HG03066 (cell line): ENCODE results near the gene METTL25B.
"Not testable (repeated sequence)": the region's sequence is repeated elsewhere in the genome, so short reads cannot be mapped to it uniquely, and the experiment has no call there.

Source experiments
- ATAC-seq: cut with Tn5 transposase; IDR thresholded peaks from one replicate; pipeline ENCODE4 v1.9.1; 2021; ENCODE audit warnings: low read depth; ENCODE audit not compliant: unreplicated experiment

METTL25B gene

DNA sequence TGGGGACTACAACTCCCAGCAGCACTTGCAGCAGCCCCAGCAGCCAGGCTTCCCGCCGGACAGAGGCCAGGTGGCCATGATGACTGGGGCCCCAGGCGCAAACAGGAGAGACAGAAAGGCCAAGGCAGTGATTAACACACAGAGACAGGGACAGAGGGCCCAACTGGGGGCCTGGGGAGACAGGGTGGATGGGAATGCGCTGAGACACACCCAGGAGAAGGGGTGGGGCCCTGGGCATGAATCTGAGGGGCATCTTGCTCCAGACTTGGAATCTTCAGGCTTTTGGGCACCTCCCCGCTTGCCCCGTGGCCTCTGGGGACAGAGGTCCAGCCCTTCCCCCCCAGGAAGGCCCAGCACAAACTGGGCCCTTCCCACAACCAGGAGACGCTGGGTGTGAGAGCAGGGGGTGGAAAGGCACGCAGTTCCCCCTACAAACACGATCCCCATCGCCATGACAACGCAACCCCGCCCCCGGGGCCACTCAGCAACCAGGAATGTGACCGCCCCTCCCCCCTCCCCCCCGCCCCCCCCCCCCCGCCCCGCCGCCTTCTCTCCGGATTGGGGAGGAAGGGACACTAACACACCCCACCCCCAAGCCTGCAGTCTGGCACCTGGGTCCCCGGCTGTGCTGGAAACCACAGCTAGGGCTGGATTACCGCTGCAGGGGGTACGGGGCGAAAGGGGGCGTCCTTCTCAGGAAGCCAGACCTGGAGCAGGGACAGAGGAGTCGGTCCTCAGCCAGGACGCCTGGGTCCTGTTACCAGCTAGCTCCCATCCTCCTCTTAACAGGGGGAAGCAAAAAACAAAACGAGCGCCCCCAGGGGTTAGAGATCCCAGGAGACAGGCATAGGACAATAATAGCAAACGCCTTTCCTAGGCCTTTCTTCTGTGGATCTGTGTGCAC is 18.7 kb downstream of the METTL25B start:
- no peak for ATAC-seq

DNA sequence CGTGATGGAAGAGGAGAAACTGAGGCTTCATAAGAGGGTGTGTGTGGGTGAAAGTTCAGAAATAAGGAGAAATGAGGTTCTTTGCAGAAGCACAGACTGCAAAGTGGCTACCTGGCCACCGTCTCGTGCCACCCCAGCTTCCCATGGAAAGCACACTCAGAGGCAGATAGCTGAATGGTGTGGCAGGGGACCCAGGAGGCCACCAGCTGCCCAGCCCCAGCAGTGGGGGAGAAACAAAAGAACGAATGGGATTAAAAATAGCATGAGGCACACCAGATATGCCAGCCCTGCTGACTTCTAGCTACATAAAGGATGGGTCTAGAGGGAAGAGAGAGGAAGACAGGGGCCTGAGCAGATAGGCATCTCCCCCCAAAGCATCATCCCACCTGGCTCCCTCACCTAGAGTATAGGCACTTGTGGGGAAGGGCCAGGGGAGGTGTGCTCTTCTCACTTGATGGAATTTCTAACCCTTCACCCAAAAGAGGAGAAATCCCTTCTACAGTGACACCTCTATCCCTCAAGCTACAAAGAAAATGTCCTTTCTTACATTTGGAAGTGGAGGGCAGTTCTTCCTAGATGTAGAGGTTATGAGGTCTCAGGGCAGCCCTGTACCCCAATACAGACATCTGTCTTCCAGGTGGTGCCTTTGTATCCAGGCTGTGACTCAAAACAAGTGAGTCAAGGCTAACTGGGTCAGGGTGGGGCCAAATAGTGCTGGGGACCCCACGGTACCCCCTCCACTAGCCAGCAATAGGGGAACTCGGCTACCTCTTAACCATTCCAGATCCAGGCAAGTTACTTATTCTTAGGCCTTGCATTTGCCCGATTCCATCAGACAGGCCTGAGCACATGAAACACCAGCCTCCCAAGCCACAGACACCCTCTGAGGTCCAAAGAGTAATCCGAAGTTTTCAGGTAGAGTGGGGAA is 19.7 kb downstream of the METTL25B start:
- no peak for ATAC-seq

DNA sequence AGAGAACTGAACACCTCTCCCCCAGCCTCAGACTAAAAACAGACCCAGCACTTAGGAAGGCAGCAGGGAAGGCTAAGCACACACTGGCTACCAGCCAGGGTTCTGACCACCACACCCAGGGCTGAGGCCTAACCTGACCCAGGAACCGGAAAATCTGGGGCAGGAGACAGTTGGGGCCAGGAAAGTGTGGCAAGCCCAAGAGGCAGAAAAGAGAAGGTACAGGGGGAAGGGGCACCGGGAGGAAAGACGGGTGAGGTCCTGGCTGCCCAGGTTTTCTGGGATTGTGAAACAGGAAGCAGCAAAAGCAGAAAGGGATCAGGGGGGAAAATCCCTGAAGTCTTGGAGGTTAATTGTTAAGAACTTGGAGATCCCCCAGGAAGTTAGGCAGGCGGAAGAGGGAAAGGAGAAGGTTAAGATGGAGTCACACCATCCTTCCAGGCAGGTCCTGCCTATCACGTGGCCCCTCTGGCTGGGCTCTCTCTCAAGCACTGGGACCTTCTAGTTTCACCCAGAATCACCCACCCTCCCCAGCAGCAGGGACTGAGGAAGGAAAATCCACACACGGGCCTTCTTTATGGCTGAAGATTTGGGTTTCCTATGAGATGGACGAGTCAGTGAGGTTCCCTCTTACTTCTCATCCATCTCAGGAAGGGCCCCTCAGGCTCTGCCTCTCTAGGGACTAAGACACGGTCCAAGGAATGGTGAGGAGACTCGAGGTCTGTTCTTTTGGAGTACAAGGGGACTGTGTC is 20.6 kb downstream of the METTL25B start:
- ATAC-seq = no peak

DNA sequence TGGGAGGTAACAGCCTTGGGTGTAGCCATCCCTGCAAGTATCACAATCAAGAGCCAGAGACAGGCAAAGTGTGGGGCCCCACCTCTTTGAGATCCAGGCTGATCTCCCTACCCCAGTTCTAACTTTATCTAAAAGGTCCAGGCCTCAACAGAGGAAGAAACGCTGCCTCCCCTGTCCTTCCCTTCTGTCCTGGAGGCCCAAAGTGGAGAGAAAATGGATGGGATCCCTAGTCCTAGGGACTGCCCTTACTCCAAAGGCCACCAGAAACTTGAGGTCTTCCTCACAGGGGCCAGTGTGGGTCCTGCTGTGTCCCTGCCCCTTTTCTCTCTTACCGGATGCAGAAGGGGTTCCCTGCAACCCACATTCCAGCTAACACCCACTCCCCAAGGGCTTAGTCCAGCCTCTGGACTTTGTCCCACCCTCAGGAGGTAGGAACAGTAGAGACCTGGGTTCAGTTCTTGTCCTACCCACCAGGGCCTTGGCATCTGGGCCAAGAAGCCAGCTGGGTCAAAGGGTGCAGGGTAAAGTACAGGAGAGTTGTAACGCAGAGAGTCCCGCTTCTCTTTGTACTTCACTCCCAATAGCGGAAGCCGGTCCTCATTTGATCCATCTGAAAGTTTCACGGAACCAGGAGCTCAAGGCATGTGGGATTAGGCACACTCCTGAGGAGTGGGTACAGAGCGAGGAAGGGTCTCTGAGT is 21.3 kb downstream of the METTL25B start:
- ATAC-seq = no peak

DNA sequence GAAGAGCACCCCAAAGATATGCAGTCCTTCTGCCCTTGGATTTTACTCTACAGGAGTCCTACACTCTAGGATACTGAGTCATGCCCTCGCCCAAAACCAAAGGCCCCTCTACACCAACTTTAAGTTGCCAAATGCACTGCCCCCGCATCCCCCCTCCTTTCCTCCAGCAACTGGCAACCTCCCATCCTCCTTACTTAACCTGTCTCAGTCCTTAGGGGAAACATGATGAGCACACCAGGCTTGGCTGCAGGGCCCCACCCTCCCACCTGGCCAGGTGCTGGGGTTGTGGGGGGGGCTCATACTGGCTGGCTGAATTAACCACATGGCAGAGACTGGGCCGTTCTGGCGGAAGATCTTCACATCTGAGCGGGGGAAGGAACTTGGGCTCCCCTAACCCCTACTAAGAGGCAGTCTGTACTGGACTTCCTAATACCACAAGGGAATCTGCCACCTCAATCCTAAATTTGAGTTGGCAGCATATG is 22.0 kb downstream of the METTL25B start:
- no peak for ATAC-seq

DNA sequence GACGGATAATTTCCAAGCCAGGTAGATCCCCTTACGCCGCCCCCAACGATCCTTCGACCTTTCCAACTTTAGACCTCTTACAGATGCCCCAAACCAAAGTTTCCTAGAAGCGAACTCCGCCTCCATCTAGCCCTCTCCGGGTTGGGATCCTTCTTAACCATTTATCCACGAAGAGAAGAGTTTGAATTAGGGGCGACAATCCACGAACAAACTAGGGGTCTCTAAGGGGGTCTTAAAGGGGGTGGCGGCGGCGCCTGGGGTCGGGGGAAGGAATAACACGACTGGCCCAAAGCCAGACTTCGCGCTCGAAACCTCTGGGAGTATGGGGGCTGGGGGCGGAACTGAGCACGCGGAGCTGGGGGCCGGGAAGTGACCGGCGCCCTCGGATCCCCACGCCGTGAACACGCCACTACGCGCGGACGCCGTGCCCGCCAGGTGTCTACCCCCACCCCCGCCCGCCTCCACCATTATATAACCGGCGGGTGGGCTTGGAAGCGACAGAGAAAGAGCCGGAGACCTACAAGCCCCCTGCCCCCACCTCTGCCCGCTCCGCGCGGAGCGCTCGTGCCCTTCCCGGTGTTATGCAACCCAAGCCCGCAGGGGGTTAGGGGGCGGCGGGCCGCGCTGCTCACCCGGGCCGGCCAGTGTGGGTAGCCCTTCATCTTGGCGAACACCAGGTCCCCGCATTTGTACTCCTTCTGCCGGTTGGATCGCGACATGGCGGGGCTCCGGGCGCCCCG is 22.6 kb downstream of the METTL25B start:
- no peak for ATAC-seq

DNA sequence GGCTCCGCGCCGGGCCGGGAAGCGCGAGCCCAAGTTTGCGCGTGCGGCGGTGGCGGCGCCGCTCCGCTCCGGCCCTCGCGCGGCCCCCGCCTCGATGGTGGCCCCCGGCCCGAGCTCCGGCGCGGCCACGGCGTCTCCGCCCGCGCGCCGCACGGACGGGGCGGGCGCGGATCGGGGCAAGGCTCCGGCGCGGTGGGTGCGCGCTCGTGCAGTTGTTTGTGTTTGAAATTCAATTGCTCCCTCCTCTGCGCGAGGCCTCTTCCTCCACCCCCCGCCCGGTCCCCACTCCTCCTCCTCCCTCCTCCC is 23.1 kb downstream of the METTL25B start, which contains the start of gene HDGF:
Gene HDGF, minus strand, starts transcription at position 225 of the 306 bp plus-strand sequence. CDS start 246 bp downstream, outside the sequence.
- no peak for ATAC-seq

DNA sequence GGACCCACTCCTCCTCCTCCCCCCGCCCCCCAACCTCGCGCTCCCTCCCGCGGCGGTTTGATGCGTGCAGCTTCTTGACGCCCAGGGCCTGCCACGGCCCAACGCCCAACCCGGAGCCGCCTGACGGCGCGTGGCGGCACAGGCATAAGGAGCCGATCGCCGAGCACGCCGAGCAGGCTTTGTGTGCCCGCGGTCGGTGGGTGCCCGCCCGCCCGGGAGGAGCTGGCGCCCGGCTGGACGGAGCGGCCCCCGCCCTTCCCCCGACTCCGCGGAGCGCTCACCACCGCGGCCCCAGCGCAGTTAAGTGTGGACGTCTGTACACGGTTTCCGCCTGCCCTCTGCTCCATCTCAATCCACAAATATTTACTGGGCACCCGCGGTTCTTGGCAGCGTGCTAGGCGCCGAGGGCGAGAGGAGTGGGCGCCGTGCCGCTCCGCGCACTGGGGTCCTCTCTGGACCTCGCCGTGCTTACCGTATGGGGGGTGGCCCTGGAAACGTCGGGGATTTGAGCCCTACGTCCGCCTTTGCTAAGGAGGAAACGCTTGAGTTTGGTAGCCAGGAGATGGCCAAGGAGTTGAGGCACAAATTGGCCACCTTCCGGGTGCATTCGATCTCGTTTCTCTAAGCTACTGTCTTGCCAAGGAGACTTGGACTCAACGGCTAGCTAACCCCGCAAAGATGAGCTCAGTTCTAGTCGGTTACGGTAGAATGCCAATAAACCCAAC is 23.6 kb downstream of the METTL25B start:
- peak; percentile 60 for ATAC-seq

DNA sequence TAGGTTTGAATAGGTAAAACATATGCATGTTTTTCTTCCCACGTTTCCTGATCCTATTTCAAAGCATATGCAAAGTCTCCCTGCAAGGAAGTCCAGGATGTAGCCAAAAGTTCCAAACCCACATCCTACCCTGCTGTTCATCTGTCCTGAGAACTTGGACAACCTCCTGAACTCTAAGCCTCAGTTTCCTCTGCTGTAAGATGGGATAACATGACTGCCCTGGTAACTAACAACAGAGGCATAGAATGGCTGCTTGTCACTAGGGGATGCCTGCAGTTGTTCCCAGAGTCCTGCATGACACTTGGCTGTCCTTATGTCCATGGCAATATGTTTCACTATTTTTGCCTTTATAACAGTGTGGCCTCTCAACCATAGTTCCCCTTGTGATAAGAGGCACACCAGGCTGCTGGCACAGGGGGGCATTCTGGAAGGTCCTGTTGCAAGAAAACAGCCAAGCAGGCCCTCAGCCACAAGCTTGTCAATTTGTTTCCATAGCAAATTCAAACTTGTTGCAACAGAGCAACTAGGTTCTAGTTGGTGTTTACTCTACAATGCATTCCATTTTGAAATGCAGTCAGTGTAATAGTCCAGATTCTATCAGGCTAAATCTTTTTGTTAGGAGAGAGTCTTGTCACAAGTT is 24.7 kb downstream of the METTL25B start:
- no peak for ATAC-seq

DNA sequence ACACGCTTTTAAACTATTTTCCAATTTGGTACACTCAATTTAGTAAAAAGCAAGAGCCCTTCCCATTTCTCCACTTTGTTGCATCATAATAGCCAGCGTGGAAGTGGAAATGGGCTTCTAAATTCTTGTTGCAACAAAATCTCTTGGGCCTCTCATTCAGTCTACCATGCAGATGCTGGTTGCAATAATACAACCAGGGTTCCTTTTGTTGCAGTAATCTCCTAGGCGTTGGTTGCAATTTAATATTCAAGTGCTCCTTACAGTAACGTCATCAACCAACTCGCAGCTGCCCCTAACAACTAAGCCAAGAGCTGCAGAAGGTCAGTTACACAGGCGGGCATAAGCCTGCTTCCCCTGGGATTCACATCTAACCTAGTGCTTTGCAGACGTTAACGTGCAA is 25.9 kb downstream of the METTL25B start:
- ATAC-seq = no peak

DNA sequence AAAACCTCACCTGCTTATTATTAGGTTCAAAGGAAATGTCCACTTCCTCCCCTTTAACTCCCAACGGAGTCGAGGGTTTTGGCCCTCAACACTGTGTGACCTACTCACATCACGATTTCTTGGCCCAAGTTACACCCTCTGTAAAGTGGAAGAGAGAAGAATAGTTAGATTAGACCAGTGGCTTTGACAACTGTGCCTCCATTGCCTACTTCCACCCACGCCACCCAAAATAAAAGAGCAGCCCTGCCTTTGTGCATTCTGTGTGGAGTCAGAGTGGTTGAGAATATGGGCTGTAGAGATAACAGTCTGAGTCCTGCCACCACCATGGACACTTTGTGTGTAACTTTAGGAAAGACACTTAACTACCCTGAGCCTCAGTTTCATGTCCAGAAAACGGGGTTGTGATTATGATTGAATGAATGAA is 27.3 kb downstream of the METTL25B start:
- no peak for ATAC-seq

DNA sequence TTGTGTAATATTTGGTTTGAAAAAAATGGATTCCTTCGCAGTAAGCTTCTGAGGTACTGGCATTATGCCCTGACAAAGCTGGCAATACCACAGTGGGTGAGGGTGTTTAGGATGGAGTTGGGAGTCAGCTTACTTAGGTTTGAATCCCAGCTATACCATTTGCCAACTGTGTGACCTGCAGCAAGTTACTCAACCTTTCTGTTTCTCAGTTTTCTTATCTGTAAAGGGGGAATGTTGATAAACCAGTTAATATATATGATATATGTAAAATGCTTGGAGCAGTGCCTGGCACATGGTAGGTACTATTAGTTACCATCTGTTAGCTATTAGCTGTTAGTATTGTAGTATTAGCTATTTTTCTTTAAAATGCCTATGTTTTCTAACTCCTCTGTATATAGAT is 28.1 kb downstream of the METTL25B start:
- no peak for ATAC-seq

DNA sequence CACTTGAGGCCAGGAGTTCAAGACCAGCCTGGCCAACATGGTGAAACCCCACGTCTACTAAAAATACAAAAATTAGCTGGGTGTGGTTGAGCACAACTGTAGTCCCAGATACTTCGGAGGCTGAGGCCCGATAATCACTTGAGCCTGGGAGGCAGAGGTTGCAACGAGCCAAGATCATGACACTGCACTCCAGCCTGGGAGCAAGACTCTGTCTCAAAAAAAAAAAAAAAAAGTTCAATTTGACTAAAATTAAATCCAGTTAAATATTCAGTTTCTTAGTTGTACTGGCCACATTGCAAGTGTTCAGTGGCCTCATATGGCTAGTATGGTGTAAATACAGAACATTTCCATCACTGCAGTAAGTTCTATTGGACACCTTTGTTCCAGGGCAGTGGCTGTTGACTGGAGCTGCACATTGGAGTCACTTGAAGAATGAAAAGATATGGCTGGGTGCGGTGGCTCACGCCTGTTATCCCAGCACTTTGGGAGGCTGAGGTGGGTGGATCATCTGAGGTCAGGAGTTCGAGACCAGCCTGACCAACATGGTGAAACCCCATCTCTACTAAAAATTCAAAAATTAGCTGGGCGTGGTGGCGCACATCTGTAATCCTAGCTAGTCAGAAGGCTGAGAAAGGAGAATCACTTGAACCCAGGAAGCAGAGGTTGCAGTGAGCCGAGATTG is 29.4 kb downstream of the METTL25B start:
- not testable (repeated sequence) for ATAC-seq

DNA sequence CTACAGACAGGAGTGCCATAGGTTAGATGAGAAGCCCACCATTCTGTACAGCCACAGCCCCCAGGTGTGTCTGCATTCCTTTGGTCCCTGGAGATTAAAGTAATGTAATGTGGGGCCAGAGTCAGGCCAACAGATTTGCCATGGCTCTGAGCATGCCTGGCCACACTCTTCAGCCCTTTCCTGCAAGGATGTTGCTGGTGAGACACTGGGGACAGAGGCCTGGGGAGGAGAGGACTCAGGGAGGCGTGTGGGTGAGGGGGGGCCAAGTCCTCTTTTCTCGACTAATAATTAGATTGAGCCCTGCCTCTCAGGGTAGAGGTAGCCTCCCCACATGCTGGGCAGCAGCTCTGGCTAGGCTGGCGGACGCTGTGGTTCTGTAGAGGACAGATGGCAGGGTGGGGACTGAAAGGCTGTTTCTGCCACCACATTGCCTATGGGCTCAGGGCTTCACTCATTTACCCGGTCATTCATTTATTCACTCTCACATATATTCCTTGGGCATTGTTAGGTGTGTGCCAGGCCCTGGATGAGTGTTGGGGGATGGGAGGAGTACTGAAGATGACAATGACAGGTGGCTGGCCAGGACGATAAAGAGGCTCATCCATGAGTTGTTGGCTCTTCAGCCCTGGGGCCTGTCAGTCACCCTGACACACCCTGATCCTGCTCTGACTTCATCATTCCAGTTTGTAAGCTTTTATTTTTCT is 32.0 kb downstream of the METTL25B start:
- no peak for ATAC-seq

DNA sequence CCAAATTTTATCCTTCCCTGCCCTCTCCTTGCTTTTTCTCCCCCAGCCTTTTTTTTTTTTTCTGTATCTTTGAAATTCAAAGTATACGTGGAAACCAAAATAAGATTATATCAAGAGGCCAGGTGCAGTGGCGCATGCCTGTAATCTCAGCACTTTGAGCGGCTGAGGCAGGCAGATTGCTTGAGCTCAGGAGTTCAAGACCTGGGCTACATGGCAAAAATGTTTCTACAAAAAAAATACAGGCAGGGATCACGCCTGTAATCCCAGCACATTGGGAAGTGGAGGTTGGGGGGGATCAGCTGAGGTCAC is 32.5 kb downstream of the METTL25B start:
- ATAC-seq = no peak

DNA sequence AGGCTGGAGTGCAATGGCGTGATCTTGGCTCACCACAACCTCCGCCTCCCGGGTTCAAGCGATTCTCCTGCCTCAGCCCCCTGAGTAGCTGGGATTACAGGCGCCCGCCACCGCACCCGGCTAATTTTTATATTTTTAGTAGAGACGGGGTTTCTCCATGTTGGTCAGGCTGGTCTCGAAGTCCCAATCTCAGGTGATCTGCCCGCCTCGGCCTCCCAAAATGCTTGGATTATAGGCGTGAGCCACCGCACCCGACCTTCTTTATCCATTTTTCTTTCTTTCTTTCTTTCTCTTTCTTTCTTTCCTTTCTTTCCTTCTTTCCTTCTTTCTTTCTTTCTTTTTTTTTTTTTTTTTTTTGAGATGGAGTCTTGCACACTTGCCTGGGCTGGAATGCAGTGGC is 36.9 kb downstream of the METTL25B start:
- not testable (repeated sequence) for ATAC-seq

DNA sequence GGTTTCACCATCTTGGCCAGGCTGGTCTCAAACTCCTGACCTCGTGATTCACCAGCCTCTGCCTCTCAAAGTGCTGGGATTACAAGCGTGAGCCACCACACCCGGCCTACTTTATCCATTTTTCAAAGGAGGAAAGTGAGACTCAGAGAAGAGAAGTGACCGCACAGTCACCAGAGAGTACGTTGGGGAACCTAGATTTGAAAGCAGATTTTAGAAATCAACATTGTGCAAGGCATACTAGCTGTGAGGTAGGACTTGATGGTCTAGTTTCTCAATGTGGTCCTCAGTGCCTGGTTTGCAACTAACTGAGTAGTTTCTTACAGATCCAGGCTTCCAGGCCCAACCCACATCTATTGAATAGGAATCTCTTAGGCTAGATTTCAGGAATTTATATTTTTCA is 37.4 kb downstream of the METTL25B start:
- no peak for ATAC-seq
